OCI-LY7 (cell line): ENCODE data around the gene COL4A1.

Experiments used
- CTCF ChIP-seq: fragments of 200-600 bp; sonication (generic); conservative IDR thresholded peaks from 2 replicates; pipeline ENCODE4 v1.5.1; 2014; ENCODE audit warnings: mild to moderate bottlenecking, antibody characterized with exemption, low read length, moderate library complexity, mixed read lengths
- EZH2phosphoT487 ChIP-seq: fragments of 200-600 bp; sonication (generic); IDR thresholded peaks from 2 replicates; pipeline ENCODE4 v1.6.1; 2018; ENCODE audit warnings: low read depth, borderline replicate concordance, mild to moderate bottlenecking, mixed run types, antibody characterized with exemption, low read length, moderate library complexity, mixed read lengths

- TF ChIP-seq CTCF (no peak), EZH2phosphoT487 (no peak)
These were observed 52.7 kb downstream of the COL4A1 start for GRCh38 chr13:110254151-110254679.
